ENCODE results near the gene ZBTB1. TPM values are rescaled to one million over a fixed set of nuclear protein-coding genes. Genes with fewer than 3 reads are reported as not detected.

ZBTB1 gene
- total RNA-seq, 1 donor from 2014 or later = 53.3 TPM

DNA sequence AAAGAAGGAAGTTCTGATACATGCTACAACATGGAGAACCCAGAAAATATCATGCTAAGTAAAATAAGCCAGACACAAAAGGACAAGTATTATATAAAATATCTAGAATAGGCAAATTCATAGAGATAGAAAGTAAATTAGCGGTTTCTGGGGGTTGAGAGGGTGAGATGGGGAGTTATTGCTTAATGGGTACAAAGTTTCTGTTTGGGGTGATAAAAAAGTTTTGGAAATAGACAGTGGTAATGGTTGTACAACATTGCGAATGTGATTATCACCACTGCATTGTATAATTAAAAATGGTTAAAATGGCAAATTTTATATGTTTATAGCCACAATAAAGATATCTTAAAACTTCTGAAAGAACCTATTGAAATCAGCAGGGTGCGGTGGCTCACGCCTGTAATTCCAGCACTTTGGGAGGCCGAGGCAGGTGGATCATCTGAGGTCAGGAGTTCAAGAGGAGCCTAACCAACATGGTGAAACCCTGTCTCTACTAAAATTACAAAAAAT is 15.9 kb upstream of the ZBTB1 start:
- DNase-seq (ENCODE audit: low spot score) = no peak
- H3K9me3 ChIP-seq (ENCODE audit: low read depth) = no peaks in the 10 kb centered on the region
- Mint-ChIP-seq H3K9me3 (no peaks in the 10 kb centered on the region), H3K27me3 (ENCODE audit: insufficient read depth, low read depth) (no peaks in the 10 kb centered on the region), H3K4me3 (no peak overlapping the region), H3K27ac (no peak overlapping the region), H3K4me1 (peaks cover 2% of the 10 kb centered on the region), H3K36me3 (peaks cover 14% of the 10 kb centered on the region)
- no peak overlapping the region for H3K27ac ChIP-seq
- no peak overlapping the region for H3K9ac ChIP-seq
- H4K20me1 ChIP-seq (ENCODE audit: low read depth) = peaks cover 13% of the 10 kb centered on the region
- H3F3A ChIP-seq (ENCODE audit: low read depth) = peaks cover 10% of the 10 kb centered on the region
- no peak overlapping the region for H2AFZ ChIP-seq (replicated peaks)
- no peaks in the 10 kb centered on the region for H3K79me2 ChIP-seq (ENCODE audit: low read depth)
- H3K4me3 ChIP-seq = no peak overlapping the region
- H3K27me3 ChIP-seq = no peaks in the 10 kb centered on the region
- H3K4me2 ChIP-seq = no peak overlapping the region
- H3K4me1 ChIP-seq = peaks cover 10% of the 10 kb centered on the region
- TF ChIP-seq EZH2phosphoT487 (IDR thresholded peaks at IDR 0.05) = no peak
- no peak for TF ChIP-seq EZH2 (IDR thresholded peaks at IDR 0.05)
- no peak for TF ChIP-seq CTCF (IDR thresholded peaks at IDR 0.05)
- H3K36me3 ChIP-seq = peaks cover 5% of the 10 kb centered on the region

GRCh38 chr14:64491637-64492036 is 12.9 kb upstream of the ZBTB1 start:
- no peaks in the 10 kb centered on the region for H3K27me3 ChIP-seq
- H3K4me1 ChIP-seq = no peaks in the 10 kb centered on the region
- H3K4me1 Mint-ChIP-seq = peaks cover 2% of the 10 kb centered on the region
- peaks cover 12% of the 10 kb centered on the region for H3K36me3 Mint-ChIP-seq
- H3K4me2 ChIP-seq = no peak overlapping the region
- no peak overlapping the region for H3K27ac ChIP-seq
- no peaks in the 10 kb centered on the region for H3F3A ChIP-seq (ENCODE audit: low read depth)
- H3K36me3 ChIP-seq = peaks cover 5% of the 10 kb centered on the region
- H3K27ac Mint-ChIP-seq = no peak overlapping the region
- no peak overlapping the region for H2AFZ ChIP-seq (replicated peaks)
- H3K4me3 ChIP-seq = no peak overlapping the region
- H3K9me3 Mint-ChIP-seq = no peaks in the 10 kb centered on the region
- TF ChIP-seq CTCF (IDR thresholded peaks at IDR 0.05) (no peak), EZH2phosphoT487 (IDR thresholded peaks at IDR 0.05) (no peak), EZH2 (IDR thresholded peaks at IDR 0.05) (no peak)
- H4K20me1 ChIP-seq (ENCODE audit: low read depth) = peaks cover 19% of the 10 kb centered on the region
- no peaks in the 10 kb centered on the region for H3K27me3 Mint-ChIP-seq (ENCODE audit: insufficient read depth, low read depth)
- no peak for DNase-seq (ENCODE audit: low spot score)
- peaks cover 5% of the 10 kb centered on the region for H3K79me2 ChIP-seq (ENCODE audit: low read depth)
- no peaks in the 10 kb centered on the region for H3K9me3 ChIP-seq (ENCODE audit: low read depth)
- no peak overlapping the region for H3K4me3 Mint-ChIP-seq
- H3K9ac ChIP-seq = no peak overlapping the region

DNA sequence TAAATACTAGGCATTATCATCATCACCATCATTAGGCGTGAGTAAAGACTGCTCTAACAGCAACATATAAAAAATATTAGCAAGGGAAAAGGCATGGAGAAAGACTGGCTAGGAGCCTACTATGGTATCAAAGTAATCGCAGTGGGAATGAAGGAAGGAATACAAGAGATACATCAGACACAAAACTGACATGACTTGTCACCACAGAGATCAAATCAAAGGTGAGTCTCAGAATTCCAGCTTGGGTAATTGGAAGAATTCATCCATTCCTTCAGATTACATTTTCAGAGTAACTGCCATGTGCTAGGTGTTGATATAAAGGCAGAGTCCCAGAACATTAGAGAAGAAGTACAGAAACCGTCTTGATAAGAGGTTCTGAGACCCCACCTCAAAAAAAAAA is 11.1 kb upstream of the ZBTB1 start:
- H3K27ac Mint-ChIP-seq = no peak overlapping the region
- no peak overlapping the region for H3K4me2 ChIP-seq
- H3K27me3 ChIP-seq = no peaks in the 10 kb centered on the region
- H3K4me3 ChIP-seq = no peak overlapping the region
- no peak for DNase-seq (ENCODE audit: low spot score)
- H3K4me3 Mint-ChIP-seq = no peak overlapping the region
- H3F3A ChIP-seq (ENCODE audit: low read depth) = no peaks in the 10 kb centered on the region
- H3K9me3 Mint-ChIP-seq = no peaks in the 10 kb centered on the region
- H3K9ac ChIP-seq = no peak overlapping the region
- TF ChIP-seq EZH2 (IDR thresholded peaks at IDR 0.05) (no peak), CTCF (IDR thresholded peaks at IDR 0.05) (no peak), EZH2phosphoT487 (IDR thresholded peaks at IDR 0.05) (no peak)
- peaks cover 2% of the 10 kb centered on the region for H3K36me3 Mint-ChIP-seq
- no peak overlapping the region for H2AFZ ChIP-seq (replicated peaks)
- H3K27me3 Mint-ChIP-seq (ENCODE audit: insufficient read depth, low read depth) = no peaks in the 10 kb centered on the region
- no peaks in the 10 kb centered on the region for H3K4me1 ChIP-seq
- no peak overlapping the region for H3K27ac ChIP-seq
- peaks cover 21% of the 10 kb centered on the region for H3K79me2 ChIP-seq (ENCODE audit: low read depth)
- H3K4me1 Mint-ChIP-seq = peaks cover 2% of the 10 kb centered on the region
- H4K20me1 ChIP-seq (ENCODE audit: low read depth) = peaks cover 19% of the 10 kb centered on the region
- H3K36me3 ChIP-seq = peaks cover 5% of the 10 kb centered on the region
- no peaks in the 10 kb centered on the region for H3K9me3 ChIP-seq (ENCODE audit: low read depth)
